Measurements from ENCODE around the gene HOXA2. TPM values are rescaled to one million over a fixed set of nuclear protein-coding genes. Genes with fewer than 3 reads are reported as not detected.
A peak's percentile ranks its signal among the peaks of the same experiment; 100 is the strongest.

HOXA2 gene
- total RNA-seq (ENCODE audit: unreplicated experiment): 1.1 TPM
- long read RNA-seq, partial matches to known transcripts: 0 of 1 reads
- long read RNA-seq, other reads (novel, unspliced or antisense): 1 of 1 reads

DNA sequence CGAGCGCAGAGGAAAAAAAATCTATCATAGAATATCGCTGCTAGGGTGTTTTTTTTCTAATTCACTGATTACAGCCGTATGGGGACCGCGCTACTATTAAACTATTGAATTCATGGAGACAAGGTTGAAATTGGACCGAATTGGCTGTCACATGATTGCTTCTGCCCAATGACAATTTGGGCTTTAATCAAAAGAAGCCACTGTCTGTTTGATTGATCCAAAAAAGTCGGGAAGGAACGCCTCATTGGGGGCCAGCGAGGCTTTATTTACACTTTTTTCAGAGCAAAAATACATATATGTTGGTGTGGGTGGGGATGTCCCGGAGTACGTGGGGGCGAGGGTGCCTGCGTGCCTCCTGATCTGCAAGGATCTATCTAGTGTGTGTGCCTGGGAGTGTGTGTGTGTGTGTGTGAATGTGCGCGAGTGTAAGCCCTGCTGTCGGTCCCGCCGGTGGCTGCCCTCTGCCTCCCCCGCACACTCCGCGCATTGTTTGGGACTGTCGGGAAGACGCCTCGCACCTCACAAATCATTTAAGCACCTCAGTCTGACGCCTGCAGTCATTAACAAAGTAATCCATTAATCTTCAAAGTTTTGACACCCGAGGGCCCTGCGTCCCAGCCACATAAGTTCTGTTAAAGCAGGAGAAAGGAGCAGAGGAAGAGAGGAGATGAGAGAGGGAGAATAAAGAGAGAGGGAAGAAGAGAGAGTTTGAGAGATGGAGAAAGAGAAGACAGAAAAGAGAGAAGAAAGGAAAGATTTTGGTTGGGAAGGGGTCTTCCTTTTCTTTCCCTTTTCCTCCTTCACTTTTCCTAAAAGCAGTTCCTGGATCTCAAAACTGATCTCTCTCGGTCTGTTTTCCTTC is at the start of gene HOXA2:
Gene HOXA2, minus strand, starts transcription at position 103 of the 862 bp plus-strand sequence. CDS start 183 bp downstream, outside the sequence.
- H3K4me1 Mint-ChIP-seq (ENCODE audit: unreplicated experiment): peaks cover 60% of the 10 kb centered on the region
- H3K27me3 Mint-ChIP-seq (ENCODE audit: unreplicated experiment): peaks cover 43% of the 10 kb centered on the region
- no peaks in the 10 kb centered on the region for H3K9me3 Mint-ChIP-seq (ENCODE audit: unreplicated experiment)
- DNase-seq (ENCODE audit: low spot score): no peak
- peak within 1 kb of the TSS; percentile 80 for H3K27ac Mint-ChIP-seq (ENCODE audit: unreplicated experiment)
- TF ChIP-seq, protein P1, sequence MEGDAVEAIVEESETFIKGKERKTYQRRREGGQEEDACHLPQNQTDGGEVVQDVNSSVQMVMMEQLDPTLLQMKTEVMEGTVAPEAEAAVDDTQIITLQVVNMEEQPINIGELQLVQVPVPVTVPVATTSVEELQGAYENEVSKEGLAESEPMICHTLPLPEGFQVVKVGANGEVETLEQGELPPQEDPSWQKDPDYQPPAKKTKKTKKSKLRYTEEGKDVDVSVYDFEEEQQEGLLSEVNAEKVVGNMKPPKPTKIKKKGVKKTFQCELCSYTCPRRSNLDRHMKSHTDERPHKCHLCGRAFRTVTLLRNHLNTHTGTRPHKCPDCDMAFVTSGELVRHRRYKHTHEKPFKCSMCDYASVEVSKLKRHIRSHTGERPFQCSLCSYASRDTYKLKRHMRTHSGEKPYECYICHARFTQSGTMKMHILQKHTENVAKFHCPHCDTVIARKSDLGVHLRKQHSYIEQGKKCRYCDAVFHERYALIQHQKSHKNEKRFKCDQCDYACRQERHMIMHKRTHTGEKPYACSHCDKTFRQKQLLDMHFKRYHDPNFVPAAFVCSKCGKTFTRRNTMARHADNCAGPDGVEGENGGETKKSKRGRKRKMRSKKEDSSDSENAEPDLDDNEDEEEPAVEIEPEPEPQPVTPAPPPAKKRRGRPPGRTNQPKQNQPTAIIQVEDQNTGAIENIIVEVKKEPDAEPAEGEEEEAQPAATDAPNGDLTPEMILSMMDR (IDR thresholded peaks at IDR 0.05; ENCODE audit: unreplicated experiment): no peak
- peaks cover 16% of the 10 kb centered on the region for H3K36me3 Mint-ChIP-seq (ENCODE audit: low read depth, unreplicated experiment)
- peak within 1 kb of the TSS; percentile 83 for H3K4me3 Mint-ChIP-seq (ENCODE audit: unreplicated experiment)

DNA sequence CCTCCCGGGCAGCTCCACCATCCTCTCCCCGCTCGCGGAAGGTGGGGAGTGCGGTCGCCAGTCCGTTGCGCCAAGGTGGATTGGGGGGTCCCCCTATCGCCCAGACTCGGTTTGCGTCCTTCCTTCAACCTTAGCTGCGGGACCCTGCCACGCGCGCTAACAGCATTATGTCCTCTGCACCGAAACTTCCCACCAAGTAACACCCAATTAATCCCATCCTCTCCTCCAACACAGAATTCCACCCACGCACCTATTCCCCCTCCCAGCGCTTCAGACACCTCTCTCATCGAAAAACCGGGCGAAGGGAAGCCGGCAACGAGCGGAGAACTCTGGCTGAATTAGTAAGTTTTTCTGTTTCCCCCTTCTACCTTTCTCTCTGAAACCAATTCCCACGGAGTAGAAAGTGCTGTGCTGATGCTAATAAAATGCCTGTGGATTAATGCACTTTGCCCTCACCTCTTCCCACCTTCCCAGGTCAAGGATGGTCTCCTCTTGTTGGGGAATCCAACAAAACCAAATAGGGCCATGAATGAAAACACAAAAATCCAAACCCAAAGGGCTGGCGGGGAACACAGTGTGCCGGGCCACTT is 49.0 kb upstream of the HOXA2 start:
- Mint-ChIP-seq H3K36me3 (ENCODE audit: low read depth, unreplicated experiment) (peaks cover 2% of the 10 kb centered on the region), H3K9me3 (ENCODE audit: unreplicated experiment) (no peaks in the 10 kb centered on the region), H3K4me3 (ENCODE audit: unreplicated experiment) (peak overlapping the region; percentile 73), H3K27ac (ENCODE audit: unreplicated experiment) (peak overlapping the region; percentile 67), H3K27me3 (ENCODE audit: unreplicated experiment) (peaks cover 60% of the 10 kb centered on the region), H3K4me1 (ENCODE audit: unreplicated experiment) (peaks cover 29% of the 10 kb centered on the region)
- DNase-seq (ENCODE audit: low spot score): no peak
- TF ChIP-seq, protein P1 (IDR thresholded peaks at IDR 0.05; ENCODE audit: unreplicated experiment): no peak

DNA sequence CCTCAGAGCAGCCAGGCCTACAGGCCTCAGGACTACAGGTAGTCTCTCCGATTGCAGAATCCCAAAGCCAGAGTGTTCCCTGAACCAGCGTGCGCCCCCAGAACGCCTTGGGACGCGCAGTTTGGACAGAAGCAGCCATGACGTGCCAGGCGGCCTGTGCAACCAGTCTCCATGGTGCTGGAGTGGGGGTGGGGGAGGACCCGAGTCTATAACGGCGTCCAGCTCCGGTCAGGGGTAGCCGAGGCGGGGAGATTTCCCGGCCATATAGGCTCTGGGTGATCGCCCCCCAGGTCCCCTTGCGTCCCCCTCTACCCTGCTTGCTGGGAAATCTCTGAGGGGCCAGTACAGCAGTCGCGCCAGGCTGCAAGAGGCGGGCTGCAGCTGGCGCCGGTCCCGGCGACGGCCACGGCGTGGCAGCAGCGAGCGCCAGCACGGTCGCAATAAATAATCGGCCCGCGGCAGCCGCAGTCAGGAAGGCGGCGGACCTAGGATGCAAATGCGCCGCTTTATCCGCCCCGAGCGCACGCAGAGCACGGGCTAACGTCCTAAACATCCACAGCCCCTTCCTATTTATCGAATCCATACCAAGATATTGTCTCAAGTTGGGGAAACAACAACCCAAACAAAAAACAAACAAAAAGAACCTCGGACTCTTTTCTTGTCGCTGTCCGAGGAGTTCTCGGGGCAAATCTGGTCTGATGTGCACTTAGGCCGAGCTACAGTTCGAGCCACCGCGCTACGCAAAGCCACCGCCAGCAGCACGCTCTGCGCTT is 48.3 kb upstream of the HOXA2 start:
- peak; percentile 84 for DNase-seq (ENCODE audit: low spot score)
- no peaks in the 10 kb centered on the region for H3K9me3 Mint-ChIP-seq (ENCODE audit: unreplicated experiment)
- H3K27me3 Mint-ChIP-seq (ENCODE audit: unreplicated experiment): peaks cover 64% of the 10 kb centered on the region
- H3K4me3 Mint-ChIP-seq (ENCODE audit: unreplicated experiment): peak overlapping the region; percentile 73
- H3K4me1 Mint-ChIP-seq (ENCODE audit: unreplicated experiment): peaks cover 27% of the 10 kb centered on the region
- peaks cover 4% of the 10 kb centered on the region for H3K36me3 Mint-ChIP-seq (ENCODE audit: low read depth, unreplicated experiment)
- TF ChIP-seq, protein P1 (IDR thresholded peaks at IDR 0.05; ENCODE audit: unreplicated experiment): peak; percentile 77
- H3K27ac Mint-ChIP-seq (ENCODE audit: unreplicated experiment): no peak overlapping the region

DNA sequence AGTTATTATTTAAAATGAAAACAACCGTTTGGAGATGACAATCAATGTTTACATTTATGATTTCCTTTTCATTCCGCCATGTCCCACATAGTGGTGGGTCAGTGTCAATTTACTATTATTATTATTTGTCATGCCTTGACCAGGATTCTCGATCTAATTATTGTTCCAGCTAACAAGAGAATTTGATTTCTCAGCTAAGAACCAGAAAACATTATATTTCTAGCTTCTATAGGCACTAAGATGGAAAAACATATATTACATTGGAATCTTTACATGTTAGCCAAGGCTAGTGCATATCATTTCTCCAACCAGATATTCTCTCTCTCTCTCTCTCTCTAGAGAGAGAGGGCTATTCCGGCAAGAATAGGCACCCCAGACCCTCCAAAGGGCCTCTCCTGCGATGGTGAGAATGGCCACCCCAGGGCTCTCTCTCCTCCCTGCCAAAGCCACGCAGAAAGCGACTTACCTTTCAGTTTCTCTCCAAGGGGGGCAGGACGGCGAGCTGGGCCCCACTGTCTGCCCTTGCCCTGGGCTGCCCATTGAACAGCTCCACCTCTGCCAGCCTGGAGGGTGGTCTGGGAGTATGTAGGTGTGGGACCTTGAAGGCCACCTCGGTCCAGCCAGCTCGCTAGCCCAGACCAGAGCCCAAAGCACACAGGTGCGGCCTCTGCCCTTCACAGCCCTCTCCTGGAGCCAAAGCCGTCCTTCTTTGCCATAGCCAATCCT is 47.5 kb upstream of the HOXA2 start:
- Mint-ChIP-seq H3K36me3 (ENCODE audit: low read depth, unreplicated experiment) (peaks cover 4% of the 10 kb centered on the region), H3K4me3 (ENCODE audit: unreplicated experiment) (no peak overlapping the region), H3K9me3 (ENCODE audit: unreplicated experiment) (no peaks in the 10 kb centered on the region), H3K4me1 (ENCODE audit: unreplicated experiment) (peaks cover 23% of the 10 kb centered on the region), H3K27ac (ENCODE audit: unreplicated experiment) (no peak overlapping the region), H3K27me3 (ENCODE audit: unreplicated experiment) (peaks cover 61% of the 10 kb centered on the region)
- TF ChIP-seq, protein P1 (IDR thresholded peaks at IDR 0.05; ENCODE audit: unreplicated experiment): no peak
- DNase-seq (ENCODE audit: low spot score): no peak
